RCC 7860 (cell line): Measurements from ENCODE around the gene MMP25.
"Not testable (repeated sequence)": the region's sequence is repeated elsewhere in the genome, so short reads cannot be mapped to it uniquely, and the experiment has no call there.

ENCODE experiments used
- DNase-seq: peaks from one replicate; pipeline ENCODE4 v3.0.0-alpha.2; 2015; ENCODE audit warnings: low spot score
- FAIRE-seq: peaks from 2 replicates; lab custom pipeline; 2012; peaks lifted over from hg19 to GRCh38; lab: Jason Lieb, UNC

MMP25 gene

DNA sequence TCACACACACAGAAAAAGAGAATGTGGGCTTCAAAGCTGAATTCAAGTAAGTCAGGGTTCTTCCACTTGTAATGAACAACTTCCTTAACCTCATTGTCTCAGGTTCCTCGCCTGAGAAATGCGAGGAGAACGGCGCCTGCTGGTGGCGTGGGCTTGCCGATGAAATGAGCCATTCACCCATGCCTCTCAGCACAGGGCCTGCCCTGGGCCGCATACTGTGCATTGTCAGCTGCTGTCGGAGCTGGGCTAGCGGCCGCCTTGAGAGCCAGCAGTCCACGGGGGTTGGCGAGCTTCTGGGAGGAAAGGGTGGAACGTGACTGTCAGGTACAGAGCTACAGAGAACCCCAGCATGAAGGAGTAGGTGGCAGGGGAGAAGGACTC lies 7.0 kb downstream of the MMP25 start:
- FAIRE-seq, DNase-seq: not testable (repeated sequence)

GRCh38 chr16:3054965-3055733 lies 8.8 kb downstream of the MMP25 start:
- FAIRE-seq, result no peak

DNA sequence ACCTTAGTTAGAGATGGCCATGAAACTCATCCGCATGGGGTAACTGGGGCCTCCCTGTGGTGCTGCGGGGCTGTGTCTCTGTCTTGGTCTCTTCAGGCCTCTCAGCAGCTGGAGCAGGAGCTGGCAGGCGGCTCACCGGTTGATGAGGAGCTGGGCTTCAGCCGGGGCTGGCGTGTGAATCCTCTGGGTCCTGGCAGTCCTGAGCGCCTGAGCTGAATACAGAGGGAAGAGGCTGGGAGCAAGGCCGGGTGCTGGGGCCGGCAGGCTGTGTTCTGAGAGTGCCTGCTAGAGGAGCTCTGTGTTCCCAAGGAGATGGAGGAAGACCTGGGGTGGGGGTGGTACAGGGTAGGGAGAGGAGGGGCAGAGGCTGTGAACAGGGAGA lies 9.4 kb downstream of the MMP25 start:
- DNase-seq, FAIRE-seq: not testable (repeated sequence)

More at GRCh38 chr16:3054965-3055733, 8.8 kb downstream of the MMP25 start:
- no peak for DNase-seq

DNA sequence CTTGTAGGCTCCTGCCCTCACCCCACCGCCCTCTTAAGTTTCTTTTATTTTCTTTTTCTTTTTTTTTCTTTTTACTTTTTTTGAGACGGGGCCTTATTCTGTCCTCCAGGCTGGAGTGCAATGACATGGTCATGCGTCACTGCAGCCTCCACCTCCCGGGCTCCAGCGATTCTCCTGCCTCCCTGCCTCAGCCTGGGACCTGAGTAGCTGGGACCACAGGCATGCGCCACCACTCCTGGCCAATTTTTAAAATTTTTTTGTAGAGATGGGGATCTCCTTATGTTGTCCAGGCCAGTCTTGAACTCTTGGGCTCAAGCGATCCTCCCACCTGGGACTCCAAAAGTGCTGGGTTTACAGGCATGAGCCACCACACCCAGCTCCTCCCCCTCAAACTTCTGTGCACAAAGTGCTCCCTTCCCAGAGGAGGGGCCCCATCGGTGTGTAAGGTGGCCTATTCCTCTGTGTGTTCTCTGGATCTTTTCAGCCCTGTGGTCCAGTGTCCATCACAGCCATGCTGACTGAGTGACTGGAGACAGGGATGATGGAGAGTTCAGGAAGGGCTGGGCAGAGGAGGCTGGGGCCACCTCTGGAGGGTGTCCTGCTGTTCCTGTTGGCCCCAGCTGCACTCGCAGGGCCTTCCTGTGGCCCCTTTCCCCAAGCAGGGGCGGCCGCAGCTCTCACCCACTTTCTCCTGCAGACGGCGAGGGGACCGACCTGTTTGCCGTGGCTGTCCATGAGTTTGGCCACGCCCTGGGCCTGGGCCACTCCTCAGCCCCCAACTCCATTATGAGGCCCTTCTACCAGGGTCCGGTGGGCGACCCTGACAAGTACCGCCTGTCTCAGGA lies 10.2 kb downstream of the MMP25 start:
- no peak for FAIRE-seq
- DNase-seq, result no peak

DNA sequence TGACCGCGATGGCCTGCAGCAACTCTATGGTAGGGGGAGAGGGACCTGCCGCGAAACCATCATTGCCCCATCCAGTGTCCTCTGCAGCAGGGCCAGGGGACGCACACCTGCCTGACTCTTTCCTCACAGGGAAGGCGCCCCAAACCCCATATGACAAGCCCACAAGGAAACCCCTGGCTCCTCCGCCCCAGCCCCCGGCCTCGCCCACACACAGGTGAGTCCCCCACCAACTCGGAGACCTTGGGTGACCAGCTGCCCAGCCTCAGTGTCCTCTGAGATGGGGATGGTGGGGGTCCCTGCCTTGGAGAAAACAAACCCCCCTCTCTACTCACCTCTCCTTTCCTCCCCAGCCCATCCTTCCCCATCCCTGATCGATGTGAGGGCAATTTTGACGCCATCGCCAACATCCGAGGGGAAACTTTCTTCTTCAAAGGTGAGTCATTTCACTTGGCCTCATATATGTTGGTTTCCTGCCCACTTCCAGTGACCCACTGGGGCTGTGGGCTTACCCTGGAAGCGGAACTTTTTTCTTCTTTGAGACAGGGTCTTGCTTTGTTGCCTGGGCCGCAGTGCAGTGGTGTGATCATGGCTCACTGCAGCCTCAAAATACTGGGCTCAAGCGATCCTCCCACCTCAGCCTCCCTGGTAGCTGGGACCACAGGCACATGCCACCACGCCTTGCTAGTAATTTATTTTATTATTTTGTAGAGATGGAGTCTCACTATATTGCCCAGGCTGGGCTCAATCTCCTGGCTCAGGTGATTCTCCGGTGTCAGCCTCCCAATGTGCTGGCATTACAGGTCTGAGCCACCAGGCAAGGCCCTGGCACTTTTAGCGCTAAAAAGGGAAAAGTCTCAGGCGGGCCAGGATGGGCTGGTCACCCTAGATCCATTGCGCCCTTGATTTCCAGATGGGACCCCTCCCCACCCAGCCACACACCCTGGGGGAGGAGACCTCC lies 11.1 kb downstream of the MMP25 start:
- no peak for FAIRE-seq
- no peak for DNase-seq

DNA sequence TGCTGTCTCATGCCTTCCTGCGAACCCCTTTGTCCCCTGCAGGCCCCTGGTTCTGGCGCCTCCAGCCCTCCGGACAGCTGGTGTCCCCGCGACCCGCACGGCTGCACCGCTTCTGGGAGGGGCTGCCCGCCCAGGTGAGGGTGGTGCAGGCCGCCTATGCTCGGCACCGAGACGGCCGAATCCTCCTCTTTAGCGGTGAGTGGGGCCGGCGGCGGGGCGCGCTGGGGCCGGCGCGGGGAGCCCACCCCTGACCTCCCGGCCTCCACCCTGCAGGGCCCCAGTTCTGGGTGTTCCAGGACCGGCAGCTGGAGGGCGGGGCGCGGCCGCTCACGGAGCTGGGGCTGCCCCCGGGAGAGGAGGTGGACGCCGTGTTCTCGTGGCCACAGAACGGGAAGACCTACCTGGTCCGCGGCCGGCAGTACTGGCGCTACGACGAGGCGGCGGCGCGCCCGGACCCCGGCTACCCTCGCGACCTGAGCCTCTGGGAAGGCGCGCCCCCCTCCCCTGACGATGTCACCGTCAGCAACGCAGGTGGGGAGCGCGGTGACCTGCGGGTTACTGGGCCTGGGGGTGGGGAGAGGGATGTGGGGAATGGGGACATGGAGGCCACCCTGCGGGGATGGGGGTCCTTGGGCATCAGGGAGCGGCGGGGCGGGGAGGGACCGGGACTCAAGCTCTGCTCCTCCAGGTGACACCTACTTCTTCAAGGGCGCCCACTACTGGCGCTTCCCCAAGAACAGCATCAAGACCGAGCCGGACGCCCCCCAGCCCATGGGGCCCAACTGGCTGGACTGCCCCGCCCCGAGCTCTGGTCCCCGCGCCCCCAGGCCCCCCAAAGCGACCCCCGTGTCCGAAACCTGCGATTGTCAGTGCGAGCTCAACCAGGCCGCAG lies 12.0 kb downstream of the MMP25 start:
- DNase-seq (peak; percentile 15), FAIRE-seq (no peak)

GRCh38 chr16:3059041-3059722 lies 12.8 kb downstream of the MMP25 start:
- FAIRE-seq (no peak), DNase-seq (peak; percentile 82)

DNA sequence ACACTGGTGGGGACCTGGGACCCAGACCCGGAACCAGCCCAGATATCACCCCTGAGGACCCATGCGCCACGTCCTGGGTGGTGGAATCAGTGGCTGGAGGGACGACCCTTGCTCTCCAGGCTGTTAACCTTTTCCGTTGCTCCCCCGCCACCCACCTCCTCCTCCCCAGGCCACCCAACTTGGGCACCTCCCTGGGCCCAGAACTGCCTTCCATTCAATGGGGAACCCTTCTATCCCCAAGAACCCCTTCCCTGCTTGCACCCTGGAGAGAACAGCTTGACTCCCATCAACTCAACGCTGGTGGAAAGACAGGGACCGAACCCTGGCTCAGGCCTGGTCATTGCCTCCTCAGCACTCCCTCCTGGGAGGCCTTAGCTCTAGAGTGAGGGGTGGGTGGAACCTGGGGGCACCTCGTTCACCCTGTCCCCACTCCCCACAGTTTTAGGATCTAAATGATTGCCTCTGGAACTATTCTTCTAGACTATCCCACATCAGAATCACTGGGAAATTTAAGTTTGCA lies 13.4 kb downstream of the MMP25 start:
- FAIRE-seq (no peak), DNase-seq (no peak)

- DNase-seq (no peak), FAIRE-seq (no peak)
Measured at GRCh38 chr16:3060339-3061127, 14.2 kb downstream of the MMP25 start.

- DNase-seq (no peak), FAIRE-seq (no peak)
Measured at GRCh38 chr16:3062553-3062952, 16.2 kb downstream of the MMP25 start.

- FAIRE-seq (no peak), DNase-seq (no peak)
Measured at GRCh38 chr16:3063625-3064386, 17.4 kb downstream of the MMP25 start.

DNA sequence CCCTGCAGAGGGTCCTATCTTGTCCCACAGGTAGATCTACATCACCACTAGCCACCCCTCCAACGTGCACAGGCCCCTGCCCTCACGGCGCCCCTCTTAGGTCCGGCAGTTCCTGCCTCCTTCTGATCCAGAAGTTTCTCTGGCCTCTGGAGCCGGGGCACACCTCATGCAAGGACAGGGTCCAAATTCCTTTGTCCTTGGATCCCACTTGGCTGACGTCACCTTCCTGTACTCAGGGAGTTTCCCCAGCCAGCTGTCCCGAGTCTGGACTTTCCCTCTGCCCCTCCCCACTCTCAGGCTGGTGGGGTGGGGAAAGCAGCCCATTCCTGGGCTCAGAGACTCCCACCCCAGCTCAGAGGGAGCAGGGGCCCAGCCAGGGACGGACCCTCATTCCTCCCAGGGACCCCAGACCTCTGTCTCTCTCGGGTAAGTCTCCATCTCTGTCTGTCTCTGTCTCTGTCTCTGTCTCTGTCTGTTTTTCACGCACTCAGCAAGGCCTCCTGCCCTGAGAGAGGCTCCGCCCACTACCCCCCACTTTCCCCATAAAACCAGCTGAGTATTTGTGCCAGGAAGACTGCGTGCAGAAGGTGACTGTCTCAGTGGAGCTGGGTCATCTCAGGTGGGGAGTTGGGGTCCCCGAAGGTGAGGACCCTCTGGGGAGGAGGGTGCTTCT lies 18.8 kb downstream of the MMP25 start, which contains the start of gene IL32:
IL32 (plus strand) TSS at position 572 of the 673 bp plus-strand sequence. CDS start 172 bp downstream, outside the sequence.
- DNase-seq (peak; percentile 85), FAIRE-seq (no peak)

- DNase-seq (no peak), FAIRE-seq (no peak)
Measured at GRCh38 chr16:3065742-3066439, 19.5 kb downstream of the MMP25 start.

GRCh38 chr16:3066440-3066748 lies 20.0 kb downstream of the MMP25 start:
- FAIRE-seq, result no peak
- DNase-seq, result no peak

DNA sequence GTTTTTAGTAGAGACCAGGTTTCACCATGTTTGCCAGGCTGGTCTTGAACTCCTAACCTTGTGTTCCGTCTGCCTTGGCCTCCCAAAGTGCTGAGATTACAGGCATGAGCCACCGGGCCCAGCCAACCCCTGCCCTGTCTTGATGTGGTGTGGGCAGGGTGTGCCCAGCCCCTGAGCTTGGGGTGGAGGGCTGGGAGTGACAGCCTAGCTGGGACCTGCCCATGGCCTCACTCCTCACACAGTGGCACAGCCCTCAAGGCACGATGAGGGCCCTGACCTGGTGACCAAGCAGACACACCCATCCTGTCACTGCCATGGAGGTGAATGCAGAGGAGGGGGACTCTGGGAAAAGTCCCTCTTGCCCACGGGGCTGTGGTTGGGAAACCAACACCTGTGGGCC lies 22.1 kb downstream of the MMP25 start:
- FAIRE-seq, result no peak

DNA sequence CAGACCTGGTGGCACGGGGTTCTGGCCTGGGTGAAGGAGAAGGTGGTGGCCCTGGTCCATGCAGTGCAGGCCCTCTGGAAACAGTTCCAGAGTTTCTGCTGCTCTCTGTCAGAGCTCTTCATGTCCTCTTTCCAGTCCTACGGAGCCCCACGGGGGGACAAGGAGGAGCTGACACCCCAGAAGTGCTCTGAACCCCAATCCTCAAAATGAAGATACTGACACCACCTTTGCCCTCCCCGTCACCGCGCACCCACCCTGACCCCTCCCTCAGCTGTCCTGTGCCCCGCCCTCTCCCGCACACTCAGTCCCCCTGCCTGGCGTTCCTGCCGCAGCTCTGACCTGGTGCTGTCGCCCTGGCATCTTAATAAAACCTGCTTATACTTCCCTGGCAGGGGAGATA lies 22.8 kb downstream of the MMP25 start:
- DNase-seq, FAIRE-seq: not testable (repeated sequence)

More for the DNA sequence above, 22.1 kb downstream of the MMP25 start:
- DNase-seq, result no peak
